GM18951 (cell line): Measurements from ENCODE around the gene POLR2M.

Experiments
- POLR2A ChIP-seq: IDR thresholded peaks from 4 replicates; pipeline ENCODE4 v1.6.1; 2011; ENCODE audit warnings: mild to moderate bottlenecking; ENCODE audit not compliant: insufficient read length, insufficient read depth; ENCODE audit errors: extremely low read depth
- in situ Hi-C: fragments of 300-500 bp; cut with MboI; formaldehyde crosslinking; loops from one replicate; pipeline ENCODE4 v1.12.0; 2022; ENCODE audit warnings: low sequenced_read_pairs, mixed read lengths, inconsistent platforms; ENCODE audit not compliant: unreplicated experiment

The POLR2M gene

GRCh38 chr15:57762302-57762701 is 55.8 kb downstream of the POLR2M start:
- no peak for TF ChIP-seq POLR2A
- in situ Hi-C loops = no loop called here

DNA sequence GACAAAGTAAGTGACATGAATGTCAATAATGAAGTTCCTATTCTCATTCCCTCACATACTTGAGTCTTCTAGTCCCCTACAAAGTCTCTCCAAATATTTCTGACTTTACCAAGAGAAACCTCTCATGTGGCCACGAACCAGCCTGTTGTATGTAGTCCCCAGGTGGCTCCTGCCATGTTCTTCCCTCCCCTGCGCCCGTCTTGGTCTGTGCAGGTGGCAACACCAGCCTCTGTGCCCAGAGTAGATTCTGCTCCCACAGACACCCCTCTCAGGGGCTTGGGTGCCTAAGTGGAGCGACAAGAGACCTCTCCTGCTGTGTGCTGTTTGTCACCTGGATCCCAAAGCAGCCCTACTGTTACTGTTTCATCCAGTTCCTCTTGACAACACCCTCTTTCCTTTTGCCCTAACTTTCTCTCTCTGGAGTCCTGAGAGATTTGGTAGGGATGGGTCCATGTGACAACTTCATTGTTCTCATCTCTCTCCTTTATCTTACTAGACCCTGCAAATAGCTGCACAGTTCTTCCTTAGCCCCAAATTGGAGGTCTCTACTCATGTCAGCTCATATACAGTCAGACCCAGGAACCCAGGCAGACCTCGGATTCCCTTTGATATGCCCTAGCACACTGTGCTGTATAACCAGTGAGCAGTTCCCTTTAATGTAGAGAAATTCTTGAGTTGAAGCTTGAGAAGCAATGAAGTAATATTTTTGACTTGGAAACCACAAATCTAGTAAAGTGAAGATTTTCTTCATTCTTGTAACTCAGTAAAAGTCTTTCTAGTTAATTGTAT is 56.9 kb downstream of the POLR2M start:
- no peak for TF ChIP-seq POLR2A
- in situ Hi-C loops = no loop called here
